ENCODE data around the gene UNC5B.

DNA sequence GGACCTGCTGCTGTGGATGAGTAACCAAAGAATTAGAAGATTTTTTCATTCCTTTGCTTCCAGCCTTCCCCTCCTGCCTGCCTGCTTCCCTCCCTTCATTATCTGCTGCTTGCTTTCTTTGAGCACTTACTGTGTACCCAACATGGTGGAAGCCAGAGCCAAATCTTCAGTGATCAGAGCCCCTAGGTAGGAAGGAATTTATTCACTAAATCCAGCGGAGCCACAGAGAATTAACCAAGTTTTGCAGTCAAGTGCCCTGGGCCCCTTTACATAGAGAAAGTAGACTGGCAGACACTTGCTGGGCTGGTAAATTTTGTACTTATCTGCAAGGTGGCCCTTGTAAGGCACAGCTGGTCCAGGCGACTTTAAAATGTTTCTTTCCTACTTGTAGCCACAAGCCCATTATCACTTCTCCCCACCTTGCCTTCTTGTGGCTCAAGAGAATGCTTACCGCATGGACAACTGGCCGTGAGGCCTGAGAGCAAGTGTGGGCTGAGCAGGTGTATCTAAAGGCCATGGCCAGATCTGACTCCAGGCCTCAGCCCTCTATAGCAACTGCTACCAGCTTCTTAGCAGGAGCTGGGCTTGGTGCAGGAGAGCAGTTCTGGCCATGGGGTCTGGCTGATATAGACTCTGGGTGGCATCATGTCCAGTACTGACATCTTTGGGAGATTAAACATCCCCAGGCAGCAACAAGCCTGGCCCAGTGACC lies 11.1 kb downstream of the UNC5B start:
- TF ChIP-seq POLR2AphosphoS5 (IDR thresholded peaks at IDR 0.05; ENCODE audit: low read depth, low read length) (no peak), POLR2A (IDR thresholded peaks at IDR 0.05; ENCODE audit: low read depth, low read length) (no peak), TAF1 (IDR thresholded peaks at IDR 0.05; ENCODE audit: borderline replicate concordance, low read depth, low read length) (no peak)
